Measurements from ENCODE around the gene ZMYND10.

Gene ZMYND10

GRCh38 chr3:50345586-50346234 is at the start of gene ZMYND10:
TSS of gene ZMYND10 (minus strand) at chr3:50345732. CDS start at chr3:50345579, 153 bp downstream.
- peak in 30 of 51 donors; percentile 6 to 57 (median 31) for DNase-seq

- DNase-seq: no peak
Observed at GRCh38 chr3:50393061-50393460, 47.5 kb upstream of the ZMYND10 start.

DNA sequence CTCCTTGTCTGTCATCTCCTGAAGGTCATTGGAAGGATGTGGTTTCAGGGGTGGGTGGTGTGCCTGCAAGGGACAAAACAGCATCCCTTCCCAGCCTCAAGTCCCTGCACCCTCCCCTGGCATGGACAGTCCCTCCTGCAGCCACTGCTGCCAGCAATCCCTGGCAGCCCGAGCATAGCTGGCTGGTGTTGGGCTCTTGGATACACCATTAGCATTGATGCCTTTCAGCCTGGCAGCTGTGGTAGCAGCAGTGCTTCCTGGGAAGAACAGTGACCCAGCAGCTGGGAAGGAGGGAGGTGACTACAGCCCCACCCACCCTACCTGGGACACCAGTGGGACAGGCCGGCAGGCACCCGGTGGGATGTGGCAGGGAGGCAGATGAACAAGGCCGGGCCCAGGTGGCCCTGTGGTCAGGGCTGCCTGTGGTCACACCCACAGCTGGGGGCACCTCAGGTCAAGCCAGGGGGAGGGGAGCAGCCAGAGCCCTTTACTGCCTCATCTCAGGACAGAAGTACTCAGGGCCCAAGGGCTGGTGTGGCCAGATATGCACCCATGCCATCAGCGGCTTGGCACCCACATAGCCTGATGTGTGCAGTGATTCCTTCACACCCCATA is 46.7 kb upstream of the ZMYND10 start:
- peak in 22 of 51 donors; percentile 3 to 50 (median 18) for DNase-seq

- DNase-seq: peak in 31 of 51 donors; percentile 6 to 63 (median 30)
Observed at GRCh38 chr3:50390508-50391224, 45.1 kb upstream of the ZMYND10 start.

DNA sequence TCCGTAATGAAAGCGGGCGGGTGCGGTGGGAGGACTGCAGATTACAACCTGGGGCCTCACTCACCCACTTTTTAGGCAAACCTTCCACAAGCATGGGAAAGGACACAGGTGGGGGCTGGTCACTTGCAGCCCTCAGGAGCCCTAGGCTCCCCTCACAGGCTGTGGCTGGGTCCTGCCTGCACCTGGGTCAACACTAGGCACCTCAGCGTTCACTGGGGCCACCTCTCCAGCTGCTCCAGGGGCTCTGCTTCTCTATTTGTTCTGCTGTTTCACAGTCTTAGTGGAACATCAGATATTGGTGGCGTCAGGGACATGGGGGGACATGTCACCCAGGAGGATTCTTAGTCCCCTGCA is 43.9 kb upstream of the ZMYND10 start:
- no peak for DNase-seq

GRCh38 chr3:50388720-50389413 is 43.3 kb upstream of the ZMYND10 start:
- DNase-seq: no peak

GRCh38 chr3:50388016-50388719 is 42.6 kb upstream of the ZMYND10 start:
- DNase-seq: peak in 8 of 51 donors; percentile 3 to 22 (median 10)

DNA sequence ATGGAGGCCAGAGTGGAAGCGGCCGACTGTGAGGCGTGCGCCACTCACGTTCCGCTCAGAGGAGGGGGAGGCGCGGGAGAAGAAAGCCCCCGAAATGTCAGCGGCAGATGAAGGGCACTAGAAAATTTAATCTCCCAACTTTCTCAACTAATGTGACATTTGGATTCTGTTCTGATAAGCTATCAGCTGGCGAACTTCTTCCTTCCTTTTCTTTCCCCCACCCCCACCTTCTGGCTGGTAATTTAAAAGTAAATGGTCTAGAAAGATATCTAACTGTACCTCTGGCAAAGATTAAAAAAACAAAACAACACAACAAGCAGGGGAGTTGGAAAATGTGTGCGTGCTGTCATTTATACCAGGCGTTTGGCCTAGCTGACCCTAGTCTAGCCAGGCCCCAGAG is 40.2 kb upstream of the ZMYND10 start:
- DNase-seq: no peak

DNA sequence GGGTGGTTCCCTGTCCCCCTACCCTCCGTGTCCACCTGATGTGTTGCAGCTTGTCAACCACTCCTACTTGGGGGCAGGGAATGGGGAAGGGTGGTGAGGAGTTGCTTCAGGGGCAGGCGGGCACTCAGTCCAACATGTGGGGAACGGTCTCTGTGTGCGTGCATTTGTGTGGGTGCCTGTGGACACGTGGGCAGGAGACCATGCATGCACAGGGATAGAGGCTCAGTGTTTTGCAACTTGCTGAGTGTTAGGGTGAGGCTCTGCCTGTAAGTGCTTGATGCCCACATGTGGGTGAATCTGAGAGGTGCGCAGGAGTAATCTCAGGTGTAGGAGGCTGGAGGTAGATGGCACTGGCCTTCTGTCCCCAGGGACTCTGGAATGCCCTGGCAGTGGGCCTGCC is 38.2 kb upstream of the ZMYND10 start:
- no peak for DNase-seq

DNA sequence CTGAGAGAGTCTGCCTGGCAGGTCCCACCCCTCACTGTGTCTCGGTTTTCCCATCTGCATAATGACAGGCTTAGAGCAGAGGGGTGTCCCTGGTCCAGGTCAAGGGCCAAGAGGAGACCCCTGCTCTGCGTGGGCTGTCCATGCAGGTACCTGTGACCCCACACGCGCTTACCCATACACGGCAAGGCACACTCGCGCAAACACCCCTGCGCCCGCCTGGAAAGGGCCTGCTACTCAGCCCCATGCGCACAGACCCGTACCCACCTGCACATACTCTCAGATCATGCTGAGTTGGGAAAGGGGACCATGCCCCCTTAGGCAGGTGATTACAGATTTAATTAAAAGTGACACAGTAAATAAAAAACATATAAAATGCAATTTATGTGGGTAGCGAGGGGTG is 37.2 kb upstream of the ZMYND10 start:
- no peak for DNase-seq

- DNase-seq: no peak
Observed at GRCh38 chr3:50381383-50381782, 35.9 kb upstream of the ZMYND10 start.

DNA sequence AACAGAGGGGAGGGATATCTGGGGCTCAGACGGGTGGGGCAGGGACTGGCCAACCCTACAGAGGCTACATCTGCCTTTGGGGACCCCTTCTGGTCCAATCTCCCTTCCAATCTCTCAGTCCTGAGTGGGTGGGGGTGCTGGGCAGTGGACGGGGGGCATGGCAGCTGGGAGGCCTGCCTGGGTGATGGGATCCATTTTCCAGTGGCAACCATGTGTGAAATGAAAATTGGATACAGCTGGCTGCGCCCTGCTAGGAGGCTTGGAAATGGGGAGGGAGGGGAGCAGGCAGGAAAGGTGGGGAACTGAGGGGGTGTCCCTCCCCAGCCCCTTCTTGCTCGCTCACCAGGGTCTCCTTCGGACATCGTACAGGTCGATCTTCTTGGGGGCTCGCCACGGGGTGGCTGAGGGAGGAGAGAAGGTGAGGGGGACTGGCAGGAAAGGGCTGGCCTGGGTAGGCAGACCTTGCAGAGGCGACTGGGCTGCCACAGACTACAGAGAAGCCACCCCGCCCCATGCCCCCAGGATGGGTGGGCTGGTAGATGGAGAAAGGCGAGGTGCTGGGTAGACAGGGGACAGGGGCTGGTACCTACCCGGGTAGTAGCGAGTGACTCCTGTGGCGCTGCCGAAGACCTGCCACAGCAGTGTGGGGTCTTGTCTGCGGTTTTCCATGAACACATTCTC is 35.0 kb upstream of the ZMYND10 start:
- DNase-seq: no peak

DNA sequence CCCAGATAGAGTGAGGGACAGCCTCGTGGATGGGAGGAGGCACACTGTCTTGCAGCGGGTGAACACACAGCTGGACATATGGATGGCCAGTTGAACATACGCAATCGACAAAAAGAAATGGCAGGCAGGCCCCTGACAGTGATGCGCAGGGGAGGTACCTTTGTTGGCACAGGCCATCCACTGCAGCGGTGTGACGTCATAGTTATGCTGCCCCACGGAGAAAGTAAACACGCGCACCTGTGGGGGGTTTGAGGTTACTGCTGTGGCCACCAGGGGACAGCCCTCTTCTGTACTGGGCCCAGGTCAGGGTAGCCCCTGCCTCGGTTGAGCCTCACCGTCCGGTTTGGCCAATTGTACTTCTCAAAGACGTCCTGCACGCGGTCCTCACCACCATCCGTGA is 33.2 kb upstream of the ZMYND10 start:
- DNase-seq: no peak

GRCh38 chr3:50378024-50378423 is 32.5 kb upstream of the ZMYND10 start:
- no peak for DNase-seq

DNA sequence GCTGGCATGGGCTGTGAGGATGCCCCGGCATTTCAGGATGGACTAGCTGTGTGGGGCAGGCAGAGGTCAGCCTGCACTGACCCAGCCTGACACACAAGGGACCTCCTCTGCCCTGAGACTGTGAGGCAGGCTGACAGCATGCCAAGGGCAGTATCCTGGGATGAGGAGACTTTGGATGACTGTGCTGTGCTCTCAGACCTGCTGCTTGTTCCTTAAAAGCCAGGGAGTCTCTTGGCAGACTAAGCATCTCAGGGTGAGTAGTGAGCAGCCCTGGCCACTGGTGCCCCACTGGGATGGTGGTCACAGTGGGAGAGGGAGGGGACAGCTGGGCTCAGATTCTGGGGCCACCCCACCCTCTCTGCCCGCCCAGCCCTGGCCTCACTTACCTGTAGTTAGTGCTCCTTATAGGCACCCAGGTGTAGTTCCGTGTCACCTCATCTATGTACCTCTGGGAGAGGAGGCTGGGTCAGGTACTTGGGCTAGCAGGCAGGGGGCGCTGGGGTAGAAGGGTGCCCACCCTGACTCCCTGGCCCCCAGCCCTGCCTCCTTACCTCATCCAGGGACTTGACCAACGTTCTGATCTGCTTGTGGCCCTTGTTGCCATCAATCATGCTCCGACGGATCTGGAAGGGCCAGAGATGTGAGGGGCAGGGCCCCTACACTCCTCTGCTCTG is 29.9 kb upstream of the ZMYND10 start:
- no peak for DNase-seq

GRCh38 chr3:50374363-50375257 is 29.1 kb upstream of the ZMYND10 start:
- DNase-seq: no peak

GRCh38 chr3:50373146-50374051 is 27.9 kb upstream of the ZMYND10 start:
- no peak for DNase-seq

- no peak for DNase-seq
Observed at GRCh38 chr3:50372349-50372748, 26.8 kb upstream of the ZMYND10 start.
